Measurements from ENCODE around the gene INTS7.

DNA sequence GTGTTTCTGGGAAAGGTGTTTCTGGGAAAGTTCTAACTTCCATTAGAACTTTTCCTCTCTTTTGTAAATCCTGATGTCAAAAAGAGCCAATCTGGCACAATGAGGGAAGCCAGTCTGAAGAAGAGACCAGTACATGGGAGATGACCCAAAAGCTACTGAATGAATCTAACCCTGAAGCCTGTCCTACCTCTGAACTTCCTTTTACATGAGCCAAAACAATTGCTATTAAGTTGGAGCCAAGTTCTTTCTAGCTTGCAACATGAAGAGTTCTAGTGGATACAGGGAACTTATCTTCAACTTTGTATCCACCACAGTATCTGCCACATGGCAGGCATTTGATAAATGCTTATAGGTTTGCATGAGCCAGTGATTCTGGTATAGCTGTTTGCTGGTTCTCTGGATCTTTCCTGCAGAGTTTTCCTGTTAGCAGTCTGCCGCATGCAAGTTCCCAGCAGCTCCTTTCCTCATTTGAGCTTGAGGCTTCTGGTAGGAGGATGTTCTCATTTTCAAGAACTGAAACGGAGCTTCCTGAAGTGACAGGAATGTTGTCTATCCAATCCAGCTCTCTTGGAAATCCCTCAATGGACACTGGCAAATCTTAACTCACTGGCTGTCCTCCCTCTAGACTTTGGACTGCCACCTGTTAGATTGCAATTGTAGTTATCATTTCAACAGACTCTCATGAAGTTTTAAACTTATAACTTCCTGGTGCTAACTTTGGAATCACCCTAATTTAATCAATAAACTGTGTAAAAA lies 131.7 kb downstream of the INTS7 start:
- TF ChIP-seq, protein P1, sequence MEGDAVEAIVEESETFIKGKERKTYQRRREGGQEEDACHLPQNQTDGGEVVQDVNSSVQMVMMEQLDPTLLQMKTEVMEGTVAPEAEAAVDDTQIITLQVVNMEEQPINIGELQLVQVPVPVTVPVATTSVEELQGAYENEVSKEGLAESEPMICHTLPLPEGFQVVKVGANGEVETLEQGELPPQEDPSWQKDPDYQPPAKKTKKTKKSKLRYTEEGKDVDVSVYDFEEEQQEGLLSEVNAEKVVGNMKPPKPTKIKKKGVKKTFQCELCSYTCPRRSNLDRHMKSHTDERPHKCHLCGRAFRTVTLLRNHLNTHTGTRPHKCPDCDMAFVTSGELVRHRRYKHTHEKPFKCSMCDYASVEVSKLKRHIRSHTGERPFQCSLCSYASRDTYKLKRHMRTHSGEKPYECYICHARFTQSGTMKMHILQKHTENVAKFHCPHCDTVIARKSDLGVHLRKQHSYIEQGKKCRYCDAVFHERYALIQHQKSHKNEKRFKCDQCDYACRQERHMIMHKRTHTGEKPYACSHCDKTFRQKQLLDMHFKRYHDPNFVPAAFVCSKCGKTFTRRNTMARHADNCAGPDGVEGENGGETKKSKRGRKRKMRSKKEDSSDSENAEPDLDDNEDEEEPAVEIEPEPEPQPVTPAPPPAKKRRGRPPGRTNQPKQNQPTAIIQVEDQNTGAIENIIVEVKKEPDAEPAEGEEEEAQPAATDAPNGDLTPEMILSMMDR (conservative IDR thresholded peaks at IDR 0.05; ENCODE audit: low read length) = no peak
- no peak for TF ChIP-seq EZH2phosphoT487 (IDR thresholded peaks at IDR 0.05; ENCODE audit: borderline replicate concordance)
